GM19351 (cell line): Measurements from ENCODE around the gene RHD.
"Not testable (repeated sequence)": the region's sequence is repeated elsewhere in the genome, so short reads cannot be mapped to it uniquely, and the experiment has no call there.

Source experiments
- ATAC-seq: cut with Tn5 transposase; IDR thresholded peaks from one replicate; pipeline ENCODE4 v1.9.1; 2021; ENCODE audit warnings: mild to moderate bottlenecking, moderate library complexity; ENCODE audit not compliant: unreplicated experiment

RHD gene

GRCh38 chr1:25347556-25347955, 75.2 kb downstream of the RHD start:
- no peak for ATAC-seq

DNA sequence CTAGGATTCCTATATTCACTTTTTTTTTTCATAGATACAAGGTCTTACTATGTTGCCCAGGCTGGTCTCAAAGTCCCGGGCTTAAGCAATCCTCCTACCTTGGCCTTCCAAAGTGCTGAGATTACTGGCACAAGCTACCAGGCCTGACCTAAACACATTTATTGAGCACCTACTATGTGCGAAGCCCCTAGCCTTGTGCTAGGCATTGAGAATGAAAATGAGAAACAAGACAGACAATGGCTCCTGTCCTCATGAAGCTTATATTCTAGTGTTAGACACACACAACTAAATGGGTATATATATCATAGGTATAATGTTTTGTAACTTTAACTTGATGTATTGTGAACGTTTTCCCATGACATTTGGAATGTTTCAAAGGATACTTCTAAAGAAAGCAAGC, 77.3 kb downstream of the RHD start:
- ATAC-seq = no peak

DNA sequence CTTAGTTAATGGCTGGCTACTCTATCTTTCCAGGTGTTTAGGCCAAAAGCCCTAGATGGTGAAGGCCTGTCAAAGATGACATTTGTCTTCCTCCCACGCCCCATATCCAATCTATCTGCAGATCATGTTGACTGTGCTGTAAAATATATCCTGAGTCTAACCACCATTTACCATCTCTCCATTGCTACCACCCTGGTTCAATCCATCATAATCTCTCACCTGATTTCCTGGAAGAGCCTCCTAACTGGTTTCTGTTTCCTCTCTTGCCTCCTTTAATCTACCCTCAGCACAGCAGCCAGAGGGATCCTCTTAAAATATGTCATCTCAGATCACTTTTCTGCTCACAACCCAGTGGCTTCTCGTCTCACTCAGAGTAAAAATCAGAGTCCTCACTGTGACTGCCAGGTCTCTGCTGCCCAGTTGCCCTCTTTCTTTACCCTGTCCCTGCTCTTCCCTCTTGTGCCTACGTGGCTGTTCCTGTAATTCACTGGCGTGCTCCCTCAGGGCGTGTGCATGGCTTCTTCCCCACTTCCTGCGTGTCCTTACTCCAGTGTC, 83.6 kb downstream of the RHD start:
- no peak for ATAC-seq

GRCh38 chr1:25356441-25356840, 84.1 kb downstream of the RHD start:
- no peak for ATAC-seq

- no peak for ATAC-seq
Measured at GRCh38 chr1:25356848-25357247, 84.5 kb downstream of the RHD start.

DNA sequence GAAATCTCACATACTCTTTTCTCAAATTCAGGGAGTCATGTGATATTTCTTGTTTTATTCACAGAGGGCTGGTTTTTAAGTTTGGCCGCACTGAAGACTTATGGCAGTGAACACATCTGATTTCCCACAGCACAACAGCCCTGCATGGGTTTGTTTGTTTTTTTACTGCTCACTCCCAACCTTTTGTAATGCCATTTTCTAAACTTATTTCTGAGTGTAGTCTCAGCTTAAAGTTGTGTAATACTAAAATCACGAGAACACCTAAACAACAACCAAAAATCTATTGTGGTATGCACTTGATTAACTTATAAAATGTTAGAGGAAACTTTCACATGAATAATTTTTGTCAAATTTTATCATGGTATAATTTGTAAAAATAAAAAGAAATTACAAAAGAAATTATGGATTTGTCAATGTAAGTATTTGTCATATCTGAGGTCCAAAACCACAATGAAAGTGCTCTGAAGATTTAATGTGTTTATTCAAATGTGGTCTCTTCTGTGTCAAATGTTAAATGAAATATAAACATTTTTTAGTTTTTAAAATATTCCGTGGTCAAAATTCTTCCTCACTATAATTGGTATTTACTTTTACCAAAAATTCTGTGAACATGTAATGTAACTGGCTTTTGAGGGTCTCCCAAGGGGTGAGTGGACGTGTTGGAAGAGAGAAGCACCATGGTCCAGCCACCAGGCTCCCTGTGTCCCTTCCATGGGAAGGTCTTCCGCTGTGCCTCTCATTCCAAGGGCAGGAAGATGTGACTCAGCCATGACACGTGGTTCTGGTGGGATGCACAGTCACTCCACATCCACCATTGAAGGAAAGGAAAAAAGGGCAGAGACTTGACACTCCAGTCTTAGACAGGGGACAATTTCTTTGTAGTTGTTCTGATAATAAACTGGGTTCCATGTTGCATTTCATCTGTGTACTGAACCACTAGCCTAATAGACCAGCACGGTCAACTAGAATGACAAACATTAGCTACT, 88.6 kb downstream of the RHD start:
- ATAC-seq = no peak

DNA sequence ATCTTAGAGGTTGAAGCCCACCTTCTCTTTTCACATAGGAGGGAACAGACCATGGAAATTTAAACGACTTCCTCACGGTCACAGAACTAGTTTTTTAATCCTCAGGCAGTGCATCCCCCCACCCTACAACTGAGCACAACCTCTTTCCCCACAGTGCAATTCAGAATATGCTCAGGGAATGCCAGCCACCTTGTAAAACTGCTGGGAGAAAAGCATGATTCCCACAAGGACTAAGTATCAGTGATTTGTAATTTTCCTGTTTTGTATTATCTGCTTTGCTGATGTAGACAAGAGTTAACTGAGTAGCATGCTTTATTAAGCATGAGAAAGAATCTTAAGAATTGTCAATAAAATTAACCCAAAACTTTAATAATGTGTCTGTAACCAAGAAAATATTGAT, 89.6 kb downstream of the RHD start:
- ATAC-seq = no peak

DNA sequence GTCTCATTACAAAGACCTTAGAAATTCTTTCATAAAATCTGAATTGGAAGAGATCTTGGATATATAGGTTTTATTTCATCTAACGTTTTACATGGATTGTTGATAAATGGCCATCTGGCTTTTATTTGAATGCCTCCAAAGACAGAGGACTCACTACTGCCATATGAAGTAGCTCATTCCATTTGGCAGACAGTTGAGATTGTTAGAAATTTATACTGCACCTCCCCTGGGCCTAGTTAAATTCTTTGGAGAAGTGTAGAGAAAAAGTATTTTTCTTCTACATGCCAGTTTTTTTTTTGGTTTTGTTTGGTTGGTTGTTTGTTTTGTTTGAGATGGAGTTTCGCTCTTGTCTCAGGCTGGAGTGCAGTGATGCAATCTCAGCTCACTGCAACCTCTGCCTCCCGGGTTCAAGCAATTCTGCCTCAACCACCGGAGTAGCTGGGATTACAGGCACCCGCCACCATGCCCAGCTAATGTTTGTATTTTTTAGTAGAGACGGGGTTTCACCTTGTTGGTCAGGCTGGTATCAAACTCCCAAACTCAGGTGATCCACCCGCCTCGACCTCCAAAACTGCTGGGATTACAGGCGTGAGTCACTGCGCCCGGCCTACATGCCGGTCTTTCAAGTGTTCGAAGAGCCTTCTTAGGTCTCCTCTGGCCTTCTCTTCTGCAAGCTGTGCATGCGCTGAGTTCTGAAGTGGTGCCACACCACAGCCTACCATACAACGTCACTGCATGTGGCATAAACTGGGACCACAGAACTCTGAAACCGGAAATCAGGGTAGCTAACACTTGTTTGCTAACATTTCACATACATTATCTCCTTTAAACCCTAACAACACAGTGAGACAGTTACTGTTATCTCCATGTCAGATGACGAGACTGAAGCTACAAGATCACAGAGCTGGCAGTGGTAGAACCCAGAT, 90.6 kb downstream of the RHD start:
- ATAC-seq = not testable (repeated sequence)

GRCh38 chr1:25369241-25369640, 96.9 kb downstream of the RHD start:
- no peak for ATAC-seq

DNA sequence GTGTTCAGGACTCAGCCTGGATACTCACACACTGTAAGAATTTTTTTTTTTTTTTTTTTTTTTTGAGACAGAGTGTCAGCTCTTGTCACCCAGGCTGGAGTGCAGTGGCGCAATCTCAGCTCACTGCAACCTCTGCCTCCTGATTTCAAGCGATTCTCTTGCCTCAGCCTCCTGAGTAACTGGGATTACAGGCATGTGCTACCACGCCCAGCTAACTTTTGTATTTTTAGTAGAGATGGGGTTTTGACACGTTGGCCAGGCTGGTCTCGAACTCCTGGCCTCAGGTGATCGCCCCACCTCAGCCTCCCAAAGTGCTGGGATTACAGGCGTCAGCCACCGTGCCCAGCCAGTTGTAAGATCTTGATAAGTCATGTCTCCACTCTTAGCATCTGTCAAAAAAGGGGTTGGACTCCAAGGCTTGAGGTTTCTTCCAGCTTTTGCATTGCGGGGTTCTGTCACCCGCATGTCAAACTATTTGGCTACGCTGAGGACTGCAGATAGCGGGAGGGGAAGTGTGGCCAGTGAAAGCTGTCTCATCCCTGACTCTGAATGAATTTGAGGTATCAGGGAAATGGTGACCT, 97.5 kb downstream of the RHD start:
- not testable (repeated sequence) for ATAC-seq

GRCh38 chr1:25371757-25372156, 99.4 kb downstream of the RHD start:
- not testable (repeated sequence) for ATAC-seq

- not testable (repeated sequence) for ATAC-seq
Measured at GRCh38 chr1:25378367-25378766, 106.1 kb downstream of the RHD start.
